Activated CD4-positive, alpha-beta memory T cell treated with anti-CD3 and anti-CD28 coated beads for 36 hours (primary cell): Measurements from ENCODE around the gene NGDN. TPM values are rescaled to one million over a fixed set of nuclear protein-coding genes. Genes with fewer than 3 reads are reported as not detected.
A peak's percentile ranks its signal among the peaks of the same experiment; 100 is the strongest.
"Not testable (repeated sequence)": the region's sequence is repeated elsewhere in the genome, so short reads cannot be mapped to it uniquely, and the experiment has no call there.

Experiments
- CTCF ChIA-PET: fragments of 350-600 bp; sonication (Branson Sonifier 250); formaldehyde crosslinking; loops from one replicate; lab custom pipeline; 2021; ENCODE audit warnings: antibody characterized with exemption, inconsistent platforms; lab: Charles Lee
- POLR2A ChIA-PET: fragments of 350-600 bp; sonication (Branson Sonifier 250); formaldehyde crosslinking; loops from one replicate; lab custom pipeline; 2021; ENCODE audit warnings: antibody characterized with exemption; lab: Charles Lee
- DNase-seq: peaks from one replicate; pipeline ENCODE4 v3.0.0-alpha.2; 2020
- H3K27ac Mint-ChIP-seq: one replicate; pipeline ENCODE4 v1.8.0; 2021; ENCODE audit warnings: mixed read lengths
- H3K27me3 Mint-ChIP-seq: one replicate; pipeline ENCODE4 v1.8.0; 2021; ENCODE audit warnings: mixed read lengths
- H3K36me3 Mint-ChIP-seq: one replicate; pipeline ENCODE4 v1.8.0; 2021; ENCODE audit warnings: mixed read lengths
- H3K4me1 Mint-ChIP-seq: one replicate; pipeline ENCODE4 v1.8.0; 2021; ENCODE audit warnings: low read depth, mixed read lengths
- H3K4me3 Mint-ChIP-seq: one replicate; pipeline ENCODE4 v1.8.0; 2021; ENCODE audit warnings: mild to moderate bottlenecking, mixed read lengths
- H3K9me3 Mint-ChIP-seq: one replicate; pipeline ENCODE4 v1.8.0; 2021; ENCODE audit warnings: mixed read lengths
- intact Hi-C: fragments of 100-400 bp; cut with micrococcal nuclease; formaldehyde crosslinking; loops from one replicate; pipeline ENCODE4 v1.15.1; 2023
- total RNA-seq, 2 experiments: library from RNA; stranded (reverse); gene quantifications; one replicate each; pipeline ENCODE4 v1.2.3, GENCODE V29; 2021

Gene NGDN
- total RNA-seq, 2 experiments from 2014 or later = 42.1 to 44.1 TPM

DNA sequence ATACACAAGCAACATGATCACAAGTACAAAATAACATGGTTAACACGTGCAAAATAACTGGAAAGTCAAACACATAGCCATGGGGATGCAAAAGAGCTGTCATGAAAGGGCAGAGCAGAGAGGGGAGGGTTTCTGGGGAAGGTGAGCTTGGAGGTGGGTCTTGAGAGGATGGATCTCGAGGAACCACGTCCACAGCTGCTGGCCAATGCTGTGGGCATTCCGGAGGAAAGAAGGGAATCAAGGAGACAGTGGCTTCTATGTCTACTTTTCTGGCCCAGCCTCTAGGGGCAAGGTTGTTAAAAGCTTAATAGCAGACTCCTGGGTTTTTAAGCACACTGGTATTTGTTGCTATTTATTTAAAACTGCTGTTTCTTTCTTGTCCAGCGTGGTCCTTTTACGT, 25.6 kb upstream of the NGDN start:
- ChIA-PET POLR2A (no interaction called here), CTCF (interaction anchor here (1.9 kb wide), 1 partner anchor 10 kb away, joined by 6 read pairs; no protein-coding TSS in a partner anchor)
- intact Hi-C loops = no loop called here
- no peak for DNase-seq
- no peak overlapping the region for H3K27ac Mint-ChIP-seq
- peaks cover 5% of the 10 kb centered on the region for H3K27me3 Mint-ChIP-seq
- H3K9me3 Mint-ChIP-seq = no peaks in the 10 kb centered on the region
- no peaks in the 10 kb centered on the region for H3K4me1 Mint-ChIP-seq
- H3K36me3 Mint-ChIP-seq = no peaks in the 10 kb centered on the region
- no peak overlapping the region for H3K4me3 Mint-ChIP-seq

- CTCF ChIA-PET = interaction anchor here (1.9 kb wide), 1 partner anchor 10 kb away, joined by 6 read pairs; no protein-coding TSS in a partner anchor
- POLR2A ChIA-PET = no interaction called here
- intact Hi-C loops = no loop called here
- H3K27ac Mint-ChIP-seq = no peak overlapping the region
- H3K4me3 Mint-ChIP-seq = no peak overlapping the region
- no peaks in the 10 kb centered on the region for H3K9me3 Mint-ChIP-seq
- H3K36me3 Mint-ChIP-seq = no peaks in the 10 kb centered on the region
- no peaks in the 10 kb centered on the region for H3K4me1 Mint-ChIP-seq
- H3K27me3 Mint-ChIP-seq = peaks cover 8% of the 10 kb centered on the region
- DNase-seq = no peak
Measured at GRCh38 chr14:23444314-23444713, 25.2 kb upstream of the NGDN start.

DNA sequence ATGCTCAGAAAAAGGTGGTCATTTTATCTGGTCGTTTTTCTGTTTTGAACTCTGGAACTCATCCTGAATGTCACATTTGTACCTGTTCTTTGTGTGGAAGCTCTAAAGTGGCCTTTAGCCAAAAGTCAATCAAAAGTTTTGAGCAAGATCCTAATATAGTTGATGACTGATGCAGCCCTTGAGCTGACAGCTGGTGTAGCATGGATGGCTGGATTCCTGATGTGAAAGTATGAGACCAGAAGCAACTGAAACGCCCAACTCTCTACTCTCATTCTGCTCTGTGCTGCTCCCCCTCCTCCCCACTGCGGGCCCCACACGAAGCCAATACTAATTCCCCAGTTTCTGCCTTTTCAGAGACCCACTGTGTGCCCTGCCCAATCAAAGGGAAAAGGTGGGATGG, 23.7 kb upstream of the NGDN start:
- POLR2A ChIA-PET = no interaction called here
- intact Hi-C loops = no loop called here
- no peaks in the 10 kb centered on the region for H3K36me3 Mint-ChIP-seq

DNA sequence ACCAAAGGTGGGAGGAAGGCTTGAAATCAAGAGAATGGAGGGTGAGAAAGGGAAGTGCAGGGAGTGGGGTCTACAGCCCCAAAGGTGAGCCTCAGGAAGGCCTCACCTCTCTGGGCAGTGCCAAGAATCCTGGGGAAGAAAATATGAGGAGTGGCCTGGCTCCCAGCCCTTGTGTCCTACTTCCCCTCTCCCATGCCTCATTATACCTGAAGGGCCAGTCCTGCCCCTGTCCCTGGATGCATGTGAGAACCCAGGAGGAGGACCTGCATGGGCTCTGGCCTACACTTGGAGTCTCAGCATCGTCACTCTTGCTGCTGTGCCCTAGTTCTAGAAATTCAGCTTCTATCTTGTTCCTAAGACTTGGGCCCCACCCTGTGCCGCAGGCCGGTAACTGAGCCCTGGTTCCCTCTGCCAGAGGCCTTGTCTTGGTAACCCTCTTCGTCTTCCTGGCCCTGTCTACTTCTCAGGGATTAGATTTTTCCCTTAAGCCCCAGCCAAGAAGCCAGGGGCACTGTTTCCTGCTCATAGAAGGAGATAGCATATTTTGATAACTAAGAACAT, 23.1 kb upstream of the NGDN start:
- no peak overlapping the region for H3K27ac Mint-ChIP-seq
- no peaks in the 10 kb centered on the region for H3K4me1 Mint-ChIP-seq
- DNase-seq = no peak
- ChIA-PET CTCF (no interaction called here), POLR2A (no interaction called here)
- H3K9me3 Mint-ChIP-seq = no peaks in the 10 kb centered on the region
- intact Hi-C loops = no loop called here
- peaks cover 13% of the 10 kb centered on the region for H3K27me3 Mint-ChIP-seq
- no peak overlapping the region for H3K4me3 Mint-ChIP-seq
- H3K36me3 Mint-ChIP-seq = no peaks in the 10 kb centered on the region

More for the DNA sequence above, 23.7 kb upstream of the NGDN start:
- Mint-ChIP-seq H3K4me3 (no peak overlapping the region), H3K9me3 (no peaks in the 10 kb centered on the region), H3K27ac (no peak overlapping the region), H3K4me1 (no peaks in the 10 kb centered on the region), H3K27me3 (peaks cover 11% of the 10 kb centered on the region)
- CTCF ChIA-PET = no interaction called here
- DNase-seq = no peak

DNA sequence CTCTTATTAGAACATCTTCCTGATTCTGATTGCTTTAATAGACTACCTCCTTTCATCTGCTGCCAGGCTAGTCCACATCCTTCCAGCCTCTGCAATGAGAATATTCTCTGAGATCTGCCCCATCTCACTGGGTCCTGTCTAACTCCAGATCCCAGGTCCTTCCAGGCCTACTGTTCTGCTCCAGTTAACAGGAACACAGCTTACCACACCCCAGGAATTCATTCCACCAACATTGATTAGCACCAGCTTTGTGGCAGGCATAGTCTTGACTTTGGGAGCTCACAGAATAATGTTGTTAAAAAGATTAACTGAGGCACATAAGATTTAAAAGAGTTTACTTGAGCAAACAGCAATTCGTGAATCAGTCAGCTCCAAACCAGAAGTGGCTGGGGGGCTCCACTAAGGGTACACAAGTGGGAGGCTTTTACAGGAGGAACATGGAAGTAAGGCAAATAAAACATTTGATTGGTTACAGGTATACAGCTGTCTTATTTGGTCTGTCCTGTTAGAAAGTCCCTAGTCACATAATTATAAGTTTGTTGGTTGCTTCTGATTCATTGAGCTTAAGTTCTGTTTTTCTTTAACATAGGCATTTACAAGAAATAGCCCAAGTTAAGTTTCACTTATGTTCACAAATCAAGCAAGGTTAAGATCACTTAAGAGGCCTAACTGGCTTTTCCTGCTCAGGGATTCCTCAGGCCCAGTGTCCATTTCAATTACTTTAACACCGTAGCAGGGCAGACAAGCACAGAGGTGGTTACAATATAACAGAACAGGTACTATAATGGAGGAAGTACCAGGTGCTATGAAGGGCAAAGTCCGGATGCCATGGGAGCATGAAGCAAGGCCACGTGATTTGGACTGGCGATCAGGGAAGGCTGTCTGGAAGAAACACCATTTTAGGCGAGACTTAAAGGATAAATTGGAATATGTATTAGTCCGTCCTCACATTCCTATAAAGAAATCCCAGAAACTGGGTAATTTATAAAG, 21.8 kb upstream of the NGDN start:
- H3K27ac Mint-ChIP-seq = peak overlapping the region; percentile 6
- intact Hi-C loops = no loop called here
- POLR2A ChIA-PET = no interaction called here
- no peaks in the 10 kb centered on the region for H3K4me1 Mint-ChIP-seq
- CTCF ChIA-PET = no interaction called here
- DNase-seq = no peak
- no peaks in the 10 kb centered on the region for H3K36me3 Mint-ChIP-seq
- H3K27me3 Mint-ChIP-seq = peaks cover 15% of the 10 kb centered on the region
- H3K4me3 Mint-ChIP-seq = no peak overlapping the region
- H3K9me3 Mint-ChIP-seq = no peaks in the 10 kb centered on the region

DNA sequence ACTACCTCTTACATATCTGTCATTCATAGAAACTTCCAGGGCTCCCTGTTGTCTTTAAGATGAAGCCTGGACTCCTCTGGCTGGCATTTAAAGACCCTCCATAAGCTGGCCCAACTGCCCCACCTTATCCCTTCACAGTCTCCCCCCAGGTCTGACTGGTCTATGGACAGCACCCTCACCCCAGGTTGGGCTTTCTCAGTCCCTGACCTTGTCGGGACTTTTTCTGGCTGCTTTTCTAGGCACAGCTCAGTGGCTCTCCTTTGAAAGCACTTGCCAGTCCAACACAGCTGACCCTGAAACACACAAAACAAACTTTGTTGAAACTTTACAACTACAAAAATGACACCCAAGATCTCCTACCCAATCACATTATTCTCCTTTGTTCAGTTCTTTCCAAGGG, 20.2 kb upstream of the NGDN start:
- CTCF ChIA-PET = no interaction called here
- intact Hi-C loops = no loop called here
- Mint-ChIP-seq H3K4me3 (no peak overlapping the region), H3K36me3 (no peaks in the 10 kb centered on the region), H3K9me3 (no peaks in the 10 kb centered on the region), H3K27me3 (peaks cover 20% of the 10 kb centered on the region), H3K27ac (no peak overlapping the region), H3K4me1 (no peaks in the 10 kb centered on the region)
- POLR2A ChIA-PET = no interaction called here
- no peak for DNase-seq

- no peaks in the 10 kb centered on the region for H3K36me3 Mint-ChIP-seq
- no peak for DNase-seq
- no peaks in the 10 kb centered on the region for H3K4me1 Mint-ChIP-seq
- ChIA-PET CTCF (no interaction called here), POLR2A (no interaction called here)
- H3K27ac Mint-ChIP-seq = no peak overlapping the region
- intact Hi-C loops = no loop called here
- H3K4me3 Mint-ChIP-seq = no peak overlapping the region
- H3K27me3 Mint-ChIP-seq = peaks cover 27% of the 10 kb centered on the region
- H3K9me3 Mint-ChIP-seq = no peaks in the 10 kb centered on the region
Measured at GRCh38 chr14:23450379-23450778, 19.1 kb upstream of the NGDN start.

GRCh38 chr14:23452237-23452636, 17.3 kb upstream of the NGDN start:
- no peaks in the 10 kb centered on the region for H3K36me3 Mint-ChIP-seq
- CTCF ChIA-PET = no interaction called here
- H3K9me3 Mint-ChIP-seq = no peaks in the 10 kb centered on the region

GRCh38 chr14:23454445-23454856, 15.1 kb upstream of the NGDN start:
- Mint-ChIP-seq H3K4me3 (no peak overlapping the region), H3K4me1 (no peaks in the 10 kb centered on the region), H3K9me3 (no peaks in the 10 kb centered on the region), H3K27me3 (peaks cover 23% of the 10 kb centered on the region), H3K36me3 (no peaks in the 10 kb centered on the region), H3K27ac (no peak overlapping the region)
- ChIA-PET CTCF (interaction anchor here (1.0 to 2.3 kb wide), 2 partner anchors 11 to 105 kb away, joined by 3 to 6 read pairs; no protein-coding TSS in a partner anchor), POLR2A (no interaction called here)
- DNase-seq = no peak
- intact Hi-C loops = no loop called here

More at GRCh38 chr14:23452237-23452636, 17.3 kb upstream of the NGDN start:
- DNase-seq = no peak
- POLR2A ChIA-PET = no interaction called here
- H3K4me3 Mint-ChIP-seq = no peak overlapping the region
- no peak overlapping the region for H3K27ac Mint-ChIP-seq
- H3K27me3 Mint-ChIP-seq = peaks cover 27% of the 10 kb centered on the region
- H3K4me1 Mint-ChIP-seq = no peaks in the 10 kb centered on the region
- intact Hi-C loops = no loop called here

- H3K36me3 Mint-ChIP-seq, DNase-seq, POLR2A ChIA-PET, H3K27ac Mint-ChIP-seq, H3K9me3 Mint-ChIP-seq, H3K4me3 Mint-ChIP-seq, H3K4me1 Mint-ChIP-seq, intact Hi-C loops, CTCF ChIA-PET: not testable (repeated sequence)
- H3K27me3 Mint-ChIP-seq = peaks cover 13% of the 10 kb centered on the region
Measured at GRCh38 chr14:23456883-23457586, 12.5 kb upstream of the NGDN start.

GRCh38 chr14:23457587-23458445, 11.7 kb upstream of the NGDN start:
- no peaks in the 10 kb centered on the region for H3K4me1 Mint-ChIP-seq
- ChIA-PET POLR2A (no interaction called here), CTCF (no interaction called here)
- H3K9me3 Mint-ChIP-seq = no peaks in the 10 kb centered on the region
- intact Hi-C loops = no loop called here
- H3K27ac Mint-ChIP-seq = no peak overlapping the region
- no peak overlapping the region for H3K4me3 Mint-ChIP-seq
- DNase-seq = no peak
- H3K36me3 Mint-ChIP-seq = no peaks in the 10 kb centered on the region
- H3K27me3 Mint-ChIP-seq = peaks cover 12% of the 10 kb centered on the region
